HAP-1 (cell line): ENCODE results near the gene IL24.
A peak's percentile ranks its signal among the peaks of the same experiment; 100 is the strongest.

Experiments used
- DNase-seq, 2 experiments: peaks; one replicate each; pipeline ENCODE4 v3.0.0-alpha.2; 2016 to 2020; ENCODE audit warnings: low spot score in 2 of 2
- H3K27me3 ChIP-seq: fragments of 250-450 bp; sonication (Bioruptor Pico); 2 replicates; pipeline ENCODE4 v1.5.1; 2020; ENCODE audit warnings: low read depth, mild to moderate bottlenecking, moderate library complexity
- H3K36me3 ChIP-seq: fragments of 250-450 bp; sonication (Bioruptor Pico); replicated peaks from 2 replicates; pipeline ENCODE4 v1.5.1; 2020; ENCODE audit warnings: mild to moderate bottlenecking
- H3K4me1 ChIP-seq: fragments of 250-450 bp; sonication (Bioruptor Pico); 2 replicates; pipeline ENCODE4 v1.5.1; 2020; ENCODE audit warnings: mild to moderate bottlenecking
- H3K4me3 ChIP-seq: fragments of 250-450 bp; sonication (Bioruptor Pico); 2 replicates; pipeline ENCODE4 v1.5.1; 2020; ENCODE audit warnings: mild to moderate bottlenecking, moderate library complexity
- H3K9me3 ChIP-seq: fragments of 250-450 bp; sonication (Bioruptor Pico); 2 replicates; pipeline ENCODE4 v1.5.1; 2020; ENCODE audit warnings: mild to moderate bottlenecking, moderate library complexity
- in situ Hi-C: fragments of 300-500 bp; cut with MboI; formaldehyde crosslinking; loops from 3 replicates; pipeline ENCODE4 v1.14.3; 2020; ENCODE audit warnings: low sequenced_read_pairs, inconsistent platforms, mixed read lengths

The IL24 gene

GRCh38 chr1:206902702-206903101 is 5.5 kb downstream of the IL24 start:
- DNase-seq = no peak
- H3K9me3 ChIP-seq = no peaks in the 10 kb centered on the region
- no peaks in the 10 kb centered on the region for H3K4me1 ChIP-seq
- H3K36me3 ChIP-seq = no peaks in the 10 kb centered on the region
- H3K4me3 ChIP-seq = no peak overlapping the region
- no peaks in the 10 kb centered on the region for H3K27me3 ChIP-seq
- in situ Hi-C loops = no loop called here

- H3K4me1 ChIP-seq = no peaks in the 10 kb centered on the region
- no peak for DNase-seq
- H3K9me3 ChIP-seq = no peaks in the 10 kb centered on the region
- no peak overlapping the region for H3K4me3 ChIP-seq
- no peaks in the 10 kb centered on the region for H3K36me3 ChIP-seq
- in situ Hi-C loops = no loop called here
- no peaks in the 10 kb centered on the region for H3K27me3 ChIP-seq
Observed at GRCh38 chr1:206903687-206904086, 6.4 kb downstream of the IL24 start.

GRCh38 chr1:206904423-206905142 is 7.3 kb downstream of the IL24 start:
- Histone ChIP-seq H3K4me1 (no peaks in the 10 kb centered on the region), H3K27me3 (no peaks in the 10 kb centered on the region), H3K9me3 (no peaks in the 10 kb centered on the region), H3K4me3 (no peak overlapping the region), H3K36me3 (no peaks in the 10 kb centered on the region)
- no peak for DNase-seq
- in situ Hi-C loops = no loop called here

GRCh38 chr1:206905295-206906164 is 8.3 kb downstream of the IL24 start:
- H3K9me3 ChIP-seq = no peaks in the 10 kb centered on the region
- no peaks in the 10 kb centered on the region for H3K36me3 ChIP-seq
- H3K4me1 ChIP-seq = no peaks in the 10 kb centered on the region
- no peaks in the 10 kb centered on the region for H3K27me3 ChIP-seq
- H3K4me3 ChIP-seq = no peak overlapping the region
- in situ Hi-C loops = no loop called here
- DNase-seq = no peak

GRCh38 chr1:206907304-206907991 is 10.2 kb downstream of the IL24 start:
- no peaks in the 10 kb centered on the region for H3K4me1 ChIP-seq
- H3K36me3 ChIP-seq = no peaks in the 10 kb centered on the region
- H3K27me3 ChIP-seq = no peaks in the 10 kb centered on the region
- in situ Hi-C loops = no loop called here
- no peak overlapping the region for H3K4me3 ChIP-seq
- no peaks in the 10 kb centered on the region for H3K9me3 ChIP-seq
- DNase-seq = peak in 1 of 2 experiments; percentile 53

- H3K27me3 ChIP-seq = peaks cover 5% of the 10 kb centered on the region
- H3K36me3 ChIP-seq = no peaks in the 10 kb centered on the region
- H3K9me3 ChIP-seq = no peaks in the 10 kb centered on the region
- in situ Hi-C loops = no loop called here
- no peak overlapping the region for H3K4me3 ChIP-seq
- H3K4me1 ChIP-seq = no peaks in the 10 kb centered on the region
- no peak for DNase-seq
Observed at GRCh38 chr1:206908038-206908437, 10.8 kb downstream of the IL24 start.

GRCh38 chr1:206909161-206909882 is 12.1 kb downstream of the IL24 start:
- in situ Hi-C loops = no loop called here
- Histone ChIP-seq H3K4me1 (no peaks in the 10 kb centered on the region), H3K36me3 (no peaks in the 10 kb centered on the region), H3K4me3 (peak overlapping the region; percentile 33), H3K9me3 (no peaks in the 10 kb centered on the region), H3K27me3 (peaks cover 11% of the 10 kb centered on the region)
- DNase-seq = peak in 1 of 2 experiments; percentile 66

- in situ Hi-C loops = loop anchor here (5.0 to 10.0 kb wide), 2 partner anchors 183 to 435 kb away; partner anchors contain the start of gene IKBKE
- peak overlapping the region; percentile 33 for H3K4me3 ChIP-seq
- H3K4me1 ChIP-seq = no peaks in the 10 kb centered on the region
- DNase-seq = no peak
- peaks cover 11% of the 10 kb centered on the region for H3K27me3 ChIP-seq
- no peaks in the 10 kb centered on the region for H3K9me3 ChIP-seq
- H3K36me3 ChIP-seq = no peaks in the 10 kb centered on the region
Observed at GRCh38 chr1:206909883-206910318, 12.7 kb downstream of the IL24 start.

GRCh38 chr1:206911064-206911663 is 13.9 kb downstream of the IL24 start:
- DNase-seq = peak; percentile 15 to 40
- peaks cover 11% of the 10 kb centered on the region for H3K27me3 ChIP-seq
- no peaks in the 10 kb centered on the region for H3K4me1 ChIP-seq
- H3K9me3 ChIP-seq = no peaks in the 10 kb centered on the region
- in situ Hi-C loops = loop anchor here (5.0 to 10.0 kb wide), 2 partner anchors 184 to 436 kb away; partner anchors contain the start of gene IKBKE
- no peaks in the 10 kb centered on the region for H3K36me3 ChIP-seq
- no peak overlapping the region for H3K4me3 ChIP-seq

GRCh38 chr1:206912445-206913095 is 15.3 kb downstream of the IL24 start:
- peak; percentile 57 to 72 for DNase-seq
- Histone ChIP-seq H3K27me3 (peaks cover 11% of the 10 kb centered on the region), H3K4me1 (no peaks in the 10 kb centered on the region), H3K36me3 (no peaks in the 10 kb centered on the region), H3K9me3 (no peaks in the 10 kb centered on the region), H3K4me3 (no peak overlapping the region)
- in situ Hi-C loops = loop anchor here (5.0 to 10.0 kb wide), 2 partner anchors 185 to 438 kb away; partner anchors contain the start of gene IKBKE

GRCh38 chr1:206913766-206914537 is 16.7 kb downstream of the IL24 start:
- no peaks in the 10 kb centered on the region for H3K36me3 ChIP-seq
- no peaks in the 10 kb centered on the region for H3K9me3 ChIP-seq
- H3K4me1 ChIP-seq = no peaks in the 10 kb centered on the region
- H3K27me3 ChIP-seq = peaks cover 11% of the 10 kb centered on the region
- in situ Hi-C loops = loop anchor here (5.0 to 10.0 kb wide), 2 partner anchors 187 to 439 kb away; partner anchors contain the start of gene IKBKE
- H3K4me3 ChIP-seq = no peak overlapping the region
- no peak for DNase-seq
